H1 (cell line): ENCODE results near the gene SOHLH1. TPM values are rescaled to one million over a fixed set of nuclear protein-coding genes. Genes with fewer than 3 reads are reported as not detected.

Experiments
- BRCA1 ChIP-seq: IDR thresholded peaks from 2 replicates; pipeline ENCODE4 v1.6.1; 2012; ENCODE audit warnings: low read depth, low read length, improper control_type of control experiment
- JUN ChIP-seq: IDR thresholded peaks from 2 replicates; pipeline ENCODE4 v1.6.1; 2011; ENCODE audit warnings: low read depth, mild to moderate bottlenecking, improper control_type of control experiment, low read length
- polyA plus RNA-seq, 7 experiments: library from polyadenylated mRNA; depleted of rRNA in 3 of 7; stranded (reverse) in 5 of 7; unstranded in 2 of 7; fragments of >200 nt in 5 of 7; fragments of 200-250 nt in 2 of 7; gene quantifications; 1 replicate in 5 of 7; 2 replicates in 1 of 7; 4 replicates in 1 of 7; pipeline versions ENCODE4 v1.2.1 to v1.2.3, GENCODE V29; 2011 to 2013; ENCODE audit warnings: missing spikeins in 2 of 7, mixed read lengths in 2 of 7
- total RNA-seq: library from RNA; stranded (reverse); fragmentation: NEBNext Ultra II Directional; extraction: Animal tissue kit (Norgen Biotek cat#: 25700); gene quantifications from 2 replicates; pipeline ENCODE4 v1.2.1, GENCODE V29; 2021
- TF ChIP-seq, protein P1 (sequence below): IDR thresholded peaks from 2 replicates; pipeline ENCODE4 v1.6.1; 2011; ENCODE audit warnings: low read depth, mild to moderate bottlenecking, low read length; ENCODE audit not compliant: insufficient read depth

Gene SOHLH1
- total and polyA plus RNA-seq, 2 of the 8 experiments (the other 6 are each of a cell fraction or from before 2014, with no cell fraction given): 0.11 TPM; not detected in 1

DNA sequence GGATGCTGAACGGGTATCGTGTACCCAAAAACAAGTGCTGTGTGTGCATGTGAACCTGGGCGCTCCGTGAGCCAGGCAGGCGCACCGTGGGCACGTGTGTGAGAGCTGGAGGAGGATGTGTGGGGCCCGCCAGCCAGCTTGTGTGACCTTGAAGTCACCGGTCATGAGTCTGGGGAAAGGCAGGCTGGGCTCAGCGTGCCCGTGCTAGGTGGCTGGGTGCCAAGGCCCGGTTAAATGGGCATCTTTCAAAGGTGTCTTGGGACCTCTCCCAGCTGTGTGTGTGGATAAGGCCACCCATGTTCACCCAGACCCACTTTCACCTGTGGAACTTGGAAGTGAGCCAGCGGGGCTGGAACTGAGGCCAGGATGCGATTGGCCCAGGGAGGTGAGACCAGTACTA, 6.1 kb upstream of the SOHLH1 start (continued):
- TF ChIP-seq, protein P1, sequence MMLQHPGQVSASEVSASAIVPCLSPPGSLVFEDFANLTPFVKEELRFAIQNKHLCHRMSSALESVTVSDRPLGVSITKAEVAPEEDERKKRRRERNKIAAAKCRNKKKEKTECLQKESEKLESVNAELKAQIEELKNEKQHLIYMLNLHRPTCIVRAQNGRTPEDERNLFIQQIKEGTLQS: no peak
- no peak for TF ChIP-seq BRCA1
- TF ChIP-seq JUN: no peak
